Endodermal cell (in vitro differentiated cells): Measurements from ENCODE around the gene TMPRSS13. TPM values are rescaled to one million over a fixed set of nuclear protein-coding genes. Genes with fewer than 3 reads are reported as not detected.

Experiments
- DNase-seq: peaks from one replicate; pipeline ENCODE4 v3.0.0-alpha.2; 2017
- H3K27ac ChIP-seq: 2 replicates; pipeline ENCODE4 v1.5.1; 2013; ENCODE audit warnings: mild to moderate bottlenecking, low read depth, low read length, moderate library complexity
- H3K27me3 ChIP-seq: 2 replicates; pipeline ENCODE4 v1.6.1; 2013; ENCODE audit warnings: mild to moderate bottlenecking, low read length, moderate library complexity; ENCODE audit not compliant: insufficient read depth, control insufficient read depth, poor library complexity, severe bottlenecking
- H3K36me3 ChIP-seq: 2 replicates; pipeline ENCODE4 v1.7.0; 2013; ENCODE audit warnings: mild to moderate bottlenecking, low read length, moderate library complexity; ENCODE audit not compliant: control insufficient read depth, insufficient read depth
- H3K4me1 ChIP-seq: one replicate; pipeline ENCODE4 v1.7.0; 2013; ENCODE audit warnings: low read length; ENCODE audit not compliant: control insufficient read depth, insufficient read depth
- H3K4me3 ChIP-seq: 2 replicates; pipeline ENCODE4 v1.5.1; 2013; ENCODE audit warnings: mild to moderate bottlenecking, low read length, moderate library complexity
- H3K9ac ChIP-seq: 2 replicates; pipeline ENCODE4 v1.6.1; 2013; ENCODE audit warnings: mild to moderate bottlenecking, low read length, moderate library complexity; ENCODE audit not compliant: poor library complexity, severe bottlenecking; ENCODE audit errors: extremely low read depth
- H3K9me3 ChIP-seq: 2 replicates; pipeline ENCODE4 v1.6.1; 2013; ENCODE audit warnings: mild to moderate bottlenecking, low read length, moderate library complexity; ENCODE audit not compliant: control insufficient read depth
- H3K27ac Mint-ChIP-seq: 2 replicates; pipeline ENCODE4 v1.8.0; 2020; ENCODE audit warnings: mixed read lengths
- H3K27me3 Mint-ChIP-seq: 2 replicates; pipeline ENCODE4 v1.8.0; 2021; ENCODE audit warnings: mild to moderate bottlenecking, mixed read lengths; ENCODE audit not compliant: insufficient read depth
- H3K36me3 Mint-ChIP-seq: 2 replicates; pipeline ENCODE4 v1.8.0; 2020; ENCODE audit warnings: low read depth, mixed read lengths
- H3K4me1 Mint-ChIP-seq: 2 replicates; pipeline ENCODE4 v1.8.0; 2020; ENCODE audit warnings: mixed read lengths
- H3K4me3 Mint-ChIP-seq: 2 replicates; pipeline ENCODE4 v1.8.0; 2020; ENCODE audit warnings: mild to moderate bottlenecking, moderate library complexity, mixed read lengths
- H3K9me3 Mint-ChIP-seq: 2 replicates; pipeline ENCODE4 v1.8.0; 2020; ENCODE audit warnings: mild to moderate bottlenecking, mixed read lengths
- WGBS, 2 experiments: methylation state at CpG; one replicate each; pipeline versions ENCODE4 v1.1.5 to v1.1.7; 2013; ENCODE audit warnings: missing lambda C conversion rate in 2 of 2, mixed read lengths in 1 of 2; ENCODE audit not compliant: insufficient coverage in 1 of 2, insufficient read length in 1 of 2; 5-methylcytosine and 5-hydroxymethylcytosine counted together
- total RNA-seq, 2 donors: library from RNA; stranded (reverse); fragmentation: NEBNext Ultra II Directional in 1 of 2; extraction: Animal tissue kit (Norgen Biotek cat#: 25700) in 1 of 2; gene quantifications; 2 replicates in 1 of 2; 3 replicates in 1 of 2; pipeline ENCODE4 v1.2.1, GENCODE V29; 2021
- TF ChIP-seq, protein P1 (sequence below): fragments of 200-600 bp; sonication (generic); conservative IDR thresholded peaks from 2 replicates; pipeline ENCODE4 v1.5.0; 2021; ENCODE audit warnings: antibody characterized with exemption, mild to moderate bottlenecking

Gene TMPRSS13
- total RNA-seq, 2 donors from 2014 or later, result 2.5 to 6.4 TPM

DNA sequence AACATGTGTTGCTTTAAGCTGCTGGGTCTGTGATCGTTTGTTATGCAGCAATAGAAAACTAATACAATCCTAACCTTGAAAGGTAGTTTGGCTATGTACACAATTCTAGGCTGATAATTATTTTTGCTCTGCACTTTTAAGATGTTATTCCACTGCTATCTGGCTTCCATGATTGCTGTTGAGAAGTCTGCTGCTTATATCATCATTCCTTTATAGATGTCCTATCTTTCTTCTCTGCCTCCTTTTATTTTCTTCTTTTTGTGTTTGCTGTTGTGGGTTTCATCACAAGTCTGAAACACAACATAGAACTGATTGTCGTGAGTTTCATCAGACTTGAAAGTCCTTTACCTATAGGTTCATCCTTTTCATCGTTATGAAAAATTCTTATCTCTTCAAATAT, 76.9 kb downstream of the TMPRSS13 start:
- TF ChIP-seq, protein P1, sequence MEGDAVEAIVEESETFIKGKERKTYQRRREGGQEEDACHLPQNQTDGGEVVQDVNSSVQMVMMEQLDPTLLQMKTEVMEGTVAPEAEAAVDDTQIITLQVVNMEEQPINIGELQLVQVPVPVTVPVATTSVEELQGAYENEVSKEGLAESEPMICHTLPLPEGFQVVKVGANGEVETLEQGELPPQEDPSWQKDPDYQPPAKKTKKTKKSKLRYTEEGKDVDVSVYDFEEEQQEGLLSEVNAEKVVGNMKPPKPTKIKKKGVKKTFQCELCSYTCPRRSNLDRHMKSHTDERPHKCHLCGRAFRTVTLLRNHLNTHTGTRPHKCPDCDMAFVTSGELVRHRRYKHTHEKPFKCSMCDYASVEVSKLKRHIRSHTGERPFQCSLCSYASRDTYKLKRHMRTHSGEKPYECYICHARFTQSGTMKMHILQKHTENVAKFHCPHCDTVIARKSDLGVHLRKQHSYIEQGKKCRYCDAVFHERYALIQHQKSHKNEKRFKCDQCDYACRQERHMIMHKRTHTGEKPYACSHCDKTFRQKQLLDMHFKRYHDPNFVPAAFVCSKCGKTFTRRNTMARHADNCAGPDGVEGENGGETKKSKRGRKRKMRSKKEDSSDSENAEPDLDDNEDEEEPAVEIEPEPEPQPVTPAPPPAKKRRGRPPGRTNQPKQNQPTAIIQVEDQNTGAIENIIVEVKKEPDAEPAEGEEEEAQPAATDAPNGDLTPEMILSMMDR, result no peak
- H3K36me3 ChIP-seq, result peaks cover 9% of the 10 kb centered on the region
- no peaks in the 10 kb centered on the region for H3K27me3 ChIP-seq
- Mint-ChIP-seq H3K36me3 (peaks cover 5% of the 10 kb centered on the region), H3K4me3 (no peak overlapping the region), H3K9me3 (peaks cover 3% of the 10 kb centered on the region), H3K4me1 (peaks cover 10% of the 10 kb centered on the region), H3K27me3 (no peaks in the 10 kb centered on the region), H3K27ac (no peak overlapping the region)
- no peaks in the 10 kb centered on the region for H3K9me3 ChIP-seq
- 64 to 94% methylated on average over 2 to 3 of the region's 3 CpGs for WGBS, 2 experiments
- no peak overlapping the region for H3K27ac ChIP-seq
- no peak overlapping the region for H3K4me3 ChIP-seq
- H3K4me1 ChIP-seq, result peaks cover 2% of the 10 kb centered on the region
- H3K9ac ChIP-seq, result no peak overlapping the region
- no peak for DNase-seq

DNA sequence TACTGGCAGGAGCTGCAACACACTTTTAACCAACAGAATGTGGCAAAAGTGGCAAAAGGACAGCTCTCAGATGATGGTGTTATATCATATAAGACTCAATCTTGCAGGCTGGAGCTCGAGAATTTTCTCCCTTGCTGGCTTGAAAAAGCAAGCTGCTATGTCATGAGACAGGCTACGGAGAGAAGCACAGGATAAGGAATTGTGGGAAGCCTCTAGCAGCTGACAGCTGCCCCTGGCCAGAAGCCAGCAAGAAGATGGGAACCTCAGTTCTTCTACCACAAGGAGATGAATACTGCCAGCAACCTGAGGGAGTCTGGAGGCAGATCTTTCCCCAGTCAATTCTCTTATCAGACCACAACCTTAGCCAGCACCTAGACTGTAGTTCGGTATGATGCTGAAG, 77.3 kb downstream of the TMPRSS13 start:
- H3K36me3 Mint-ChIP-seq, result peaks cover 7% of the 10 kb centered on the region
- Histone ChIP-seq H3K9ac (no peak overlapping the region), H3K36me3 (peaks cover 9% of the 10 kb centered on the region), H3K4me3 (no peak overlapping the region), H3K4me1 (peaks cover 2% of the 10 kb centered on the region), H3K27ac (no peak overlapping the region), H3K9me3 (no peaks in the 10 kb centered on the region), H3K27me3 (no peaks in the 10 kb centered on the region)
- H3K27me3 Mint-ChIP-seq, result no peaks in the 10 kb centered on the region
- peaks cover 10% of the 10 kb centered on the region for H3K4me1 Mint-ChIP-seq
- H3K9me3 Mint-ChIP-seq, result peaks cover 3% of the 10 kb centered on the region
- 88 to 92% methylated on average over 2 to 3 of the region's 3 CpGs for WGBS, 2 experiments
- TF ChIP-seq, protein P1, result no peak
- DNase-seq, result no peak
- no peak overlapping the region for H3K4me3 Mint-ChIP-seq
- H3K27ac Mint-ChIP-seq, result no peak overlapping the region

DNA sequence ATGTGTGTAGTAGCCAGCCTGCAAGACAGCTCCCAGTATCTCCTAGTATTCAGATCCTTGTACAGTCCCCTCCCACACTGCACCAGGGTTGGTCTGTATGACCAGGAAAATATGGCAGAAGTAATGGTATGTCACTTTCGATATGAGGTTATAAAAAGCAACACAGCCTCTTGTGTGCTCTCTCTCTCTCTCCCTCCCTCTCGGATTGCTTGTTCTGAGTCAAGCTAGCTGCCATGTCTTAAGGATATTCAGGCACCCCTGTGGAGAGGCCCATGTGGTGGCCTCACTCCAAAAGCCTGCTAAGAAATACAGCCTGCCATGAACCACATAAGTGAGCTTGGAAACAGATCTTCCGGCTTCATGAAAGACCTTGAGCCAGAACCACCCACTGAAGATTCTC, 78.1 kb downstream of the TMPRSS13 start:
- H3K9ac ChIP-seq, result no peak overlapping the region
- H3K36me3 Mint-ChIP-seq, result peaks cover 10% of the 10 kb centered on the region

More for the DNA sequence above, 78.1 kb downstream of the TMPRSS13 start:
- WGBS, 2 experiments, result 72 to 80% methylated on average over 2 to 3 of the region's 3 CpGs
- peaks cover 3% of the 10 kb centered on the region for H3K9me3 Mint-ChIP-seq
- Histone ChIP-seq H3K36me3 (peaks cover 9% of the 10 kb centered on the region), H3K4me1 (peaks cover 2% of the 10 kb centered on the region), H3K27ac (no peak overlapping the region), H3K9me3 (no peaks in the 10 kb centered on the region), H3K27me3 (no peaks in the 10 kb centered on the region), H3K4me3 (no peak overlapping the region)
- peak; percentile 68 for DNase-seq
- H3K27ac Mint-ChIP-seq, result no peak overlapping the region
- H3K27me3 Mint-ChIP-seq, result no peaks in the 10 kb centered on the region
- peaks cover 10% of the 10 kb centered on the region for H3K4me1 Mint-ChIP-seq
- TF ChIP-seq, protein P1, result no peak
- no peak overlapping the region for H3K4me3 Mint-ChIP-seq

Other genes with a start within 250 kb of the TMPRSS13 start
- gene DSCAML1, start 132.2 kb downstream of the TMPRSS13 start, total RNA-seq, result 10 to 100 TPM in 1 of 2 donors, 1 to 10 TPM in 1; 5.6 to 10.9 TPM
- 1 to 10 TPM; 3.0 TPM for gene FXYD2, start 104.7 kb downstream of the TMPRSS13 start, total RNA-seq
- 10 to 100 TPM; 54.1 to 61.8 TPM for gene FXYD6, start 52.7 kb downstream of the TMPRSS13 start, total RNA-seq
- gene IL10RA, start 57.0 kb upstream of the TMPRSS13 start, total RNA-seq, result under 1 TPM; 0.46 to 0.51 TPM
- gene TMPRSS4, start 147.7 kb upstream of the TMPRSS13 start, total RNA-seq, result not detected
- not detected for gene SMIM35, start 157.6 kb upstream of the TMPRSS13 start, total RNA-seq
- gene SCN4B, start 223.4 kb upstream of the TMPRSS13 start, total RNA-seq, result under 1 TPM; 0.15 to 0.20 TPM
- under 1 TPM; 0.11 to 0.20 TPM for gene SCN2B, start 247.2 kb upstream of the TMPRSS13 start, total RNA-seq